Small intestine (tissue), 7 donors: Measurements from ENCODE around the gene SMG9. TPM values are rescaled to one million over a fixed set of nuclear protein-coding genes. Genes with fewer than 3 reads are reported as not detected.

Source experiments
- DNase-seq, 2 donors: peaks; one replicate each; pipeline versions ENCODE4 v3.0.0 to v3.0.0-alpha.2; 2013
- FAIRE-seq: peaks from 2 replicates; lab custom pipeline; 2012; peaks lifted over from hg19 to GRCh38; lab: Jason Lieb, UNC
- H3K27ac ChIP-seq, 3 donors: one replicate each; pipeline ENCODE4 v1.5.1; 2013; ENCODE audit warnings: low read length in 2 of 3, mild to moderate bottlenecking in 2 of 3, control low read depth in 1 of 3, inconsistent platforms in 1 of 3, low read depth in 1 of 3, moderate library complexity in 1 of 3
- H3K27me3 ChIP-seq, 3 donors: one replicate each; pipeline ENCODE4 v1.6.1; 2013; ENCODE audit warnings: low read length in 3 of 3, inconsistent platforms in 1 of 3; ENCODE audit not compliant: control insufficient read depth in 3 of 3, insufficient read depth in 3 of 3
- H3K36me3 ChIP-seq, 3 donors: one replicate each; pipeline ENCODE4 v1.6.1; 2013; ENCODE audit warnings: low read length in 3 of 3, inconsistent platforms in 1 of 3, low read depth in 1 of 3, mild to moderate bottlenecking in 1 of 3, moderate library complexity in 1 of 3; ENCODE audit not compliant: control insufficient read depth in 3 of 3, insufficient read depth in 2 of 3
- H3K4me1 ChIP-seq, 3 donors: one replicate each; pipeline ENCODE4 v1.6.1; 2013; ENCODE audit warnings: low read length in 2 of 3, inconsistent platforms in 1 of 3, low read depth in 1 of 3, mild to moderate bottlenecking in 1 of 3, moderate library complexity in 1 of 3; ENCODE audit not compliant: control insufficient read depth in 3 of 3, insufficient read depth in 2 of 3
- H3K4me3 ChIP-seq, 3 donors: one replicate each; pipeline ENCODE4 v1.5.1; 2013; ENCODE audit warnings: low read length in 3 of 3, control low read depth in 1 of 3, inconsistent platforms in 1 of 3, low read depth in 1 of 3, mild to moderate bottlenecking in 1 of 3, moderate library complexity in 1 of 3
- H3K9me3 ChIP-seq, 2 donors: one replicate each; pipeline ENCODE4 v1.6.1; 2013; ENCODE audit warnings: low read depth in 1 of 2, low read length in 1 of 2; ENCODE audit not compliant: control insufficient read depth in 2 of 2, insufficient read depth in 1 of 2
- WGBS, 3 donors: extraction: QIAGEN DNeasy Blood & Tissue Kit; methylation state at CpG; one replicate each; pipeline ENCODE4 v1.1.7; 2013; 5-methylcytosine and 5-hydroxymethylcytosine counted together
- polyA plus RNA-seq, 4 donors: library from polyadenylated mRNA; stranded (reverse) in 3 of 4; unstranded in 1 of 4; fragments of 200-250 nt in 3 of 4; fragments of 120-200 nt in 1 of 4; gene quantifications; one replicate each; pipeline versions ENCODE4 v1.2.1 to v1.2.3, GENCODE V29; 2013
- donor health status: healthy with polysubstance abuse.
- donor health status: control.
- donor health status: control.
- donor health status: Bipolar disorder and iron deficiency.
- donor health status: healthy.

The SMG9 gene
- polyA plus RNA-seq, 4 donors, result 21.3 to 32.4 (median 26.5) TPM

DNA sequence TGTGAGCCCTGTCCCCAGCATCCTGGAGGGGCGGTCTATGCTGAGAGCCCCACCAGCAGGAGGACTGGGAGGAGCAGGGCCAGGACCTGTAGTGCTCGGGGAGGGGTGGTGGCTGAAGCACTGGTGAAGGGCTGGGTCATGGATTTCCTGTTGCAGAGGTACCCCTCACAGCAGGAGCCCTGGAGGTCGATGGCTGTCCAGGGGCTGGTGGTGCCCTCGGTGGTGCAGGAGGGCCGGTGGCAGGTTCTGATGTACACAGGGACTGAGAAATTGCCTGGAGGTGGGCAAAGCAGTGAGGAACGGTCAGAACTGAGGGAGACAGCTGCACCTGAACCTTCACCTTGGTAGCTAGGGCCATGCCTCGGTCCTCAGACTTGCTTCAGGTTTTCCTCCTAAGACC lies 42.8 kb upstream of the SMG9 start:
- FAIRE-seq, result no peak
- Histone ChIP-seq H3K27ac (no peak overlapping the region), H3K27me3 (peaks cover 0 to 18% (median 3%) of the 10 kb centered on the region in 3 donors), H3K9me3 (peaks cover 0 to 7% of the 10 kb centered on the region in 2 donors), H3K4me3 (no peak overlapping the region), H3K36me3 (no peaks in the 10 kb centered on the region), H3K4me1 (peaks cover 0 to 2% (median 0%) of the 10 kb centered on the region in 3 donors)
- no peak for DNase-seq
- WGBS, 3 donors, result 85 to 92% (median 92%) methylated on average over 7 of the region's 7 CpGs

- Histone ChIP-seq H3K27me3 (peaks cover 0 to 18% (median 3%) of the 10 kb centered on the region in 3 donors), H3K9me3 (peaks cover 0 to 7% of the 10 kb centered on the region in 2 donors), H3K4me1 (peaks cover 0 to 2% (median 0%) of the 10 kb centered on the region in 3 donors), H3K36me3 (no peaks in the 10 kb centered on the region), H3K27ac (no peak overlapping the region), H3K4me3 (no peak overlapping the region)
- WGBS, 3 donors, result 50 to 80% (median 55%) methylated on average over 6 of the region's 6 CpGs
- DNase-seq (no peak), FAIRE-seq (no peak)
Observed at GRCh38 chr19:43797118-43797517, 42.4 kb upstream of the SMG9 start.

DNA sequence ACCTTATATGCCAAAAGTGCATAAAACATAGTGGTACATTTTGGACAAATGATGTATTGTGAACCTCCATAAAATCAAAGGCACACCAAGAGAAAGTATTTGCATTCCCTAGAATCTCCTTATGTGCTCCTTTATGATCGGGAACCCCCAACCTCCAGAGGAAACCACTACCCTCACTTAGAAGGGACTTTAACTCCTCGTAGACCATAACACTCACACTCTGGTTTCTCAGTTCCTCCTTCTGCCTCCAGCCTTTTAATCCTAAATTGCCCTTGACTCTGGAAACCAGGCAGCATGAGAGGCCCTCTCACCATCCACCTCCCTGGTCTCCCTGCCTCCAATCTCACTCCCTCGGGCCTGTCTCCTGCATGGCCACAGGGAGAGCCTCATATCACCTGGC lies 35.8 kb upstream of the SMG9 start:
- no peak overlapping the region for H3K27ac ChIP-seq
- no peak overlapping the region for H3K4me3 ChIP-seq
- DNase-seq, result no peak
- no peaks in the 10 kb centered on the region for H3K36me3 ChIP-seq
- H3K9me3 ChIP-seq, result peaks cover 0 to 3% of the 10 kb centered on the region in 2 donors
- peaks cover 0 to 3% (median 2%) of the 10 kb centered on the region in 3 donors for H3K27me3 ChIP-seq
- 26 to 32% (median 29%) methylated on average over 3 of the region's 3 CpGs for WGBS, 3 donors
- H3K4me1 ChIP-seq, result no peaks in the 10 kb centered on the region
- FAIRE-seq, result no peak

- Histone ChIP-seq H3K27ac (no peak overlapping the region), H3K4me1 (peaks cover 0 to 2% (median 0%) of the 10 kb centered on the region in 3 donors), H3K36me3 (no peaks in the 10 kb centered on the region), H3K27me3 (peaks cover 0 to 3% (median 0%) of the 10 kb centered on the region in 3 donors), H3K4me3 (no peak overlapping the region), H3K9me3 (no peaks in the 10 kb centered on the region)
- WGBS, 3 donors, result 7 to 14% (median 7%) methylated on average over 3 of the region's 3 CpGs
- DNase-seq, result peak in 1 of 2 donors; percentile 45
- no peak for FAIRE-seq
Observed at GRCh38 chr19:43789029-43789428, 34.3 kb upstream of the SMG9 start.

GRCh38 chr19:43786665-43787064 lies 31.9 kb upstream of the SMG9 start:
- no peaks in the 10 kb centered on the region for H3K27me3 ChIP-seq
- 24 to 51% (median 31%) methylated on average over 1 of the region's 1 CpG for WGBS, 3 donors
- no peaks in the 10 kb centered on the region for H3K36me3 ChIP-seq
- H3K4me3 ChIP-seq, result no peak overlapping the region
- DNase-seq (no peak), FAIRE-seq (no peak)
- no peak overlapping the region for H3K27ac ChIP-seq
- no peaks in the 10 kb centered on the region for H3K9me3 ChIP-seq
- peaks cover 0 to 2% (median 0%) of the 10 kb centered on the region in 3 donors for H3K4me1 ChIP-seq

DNA sequence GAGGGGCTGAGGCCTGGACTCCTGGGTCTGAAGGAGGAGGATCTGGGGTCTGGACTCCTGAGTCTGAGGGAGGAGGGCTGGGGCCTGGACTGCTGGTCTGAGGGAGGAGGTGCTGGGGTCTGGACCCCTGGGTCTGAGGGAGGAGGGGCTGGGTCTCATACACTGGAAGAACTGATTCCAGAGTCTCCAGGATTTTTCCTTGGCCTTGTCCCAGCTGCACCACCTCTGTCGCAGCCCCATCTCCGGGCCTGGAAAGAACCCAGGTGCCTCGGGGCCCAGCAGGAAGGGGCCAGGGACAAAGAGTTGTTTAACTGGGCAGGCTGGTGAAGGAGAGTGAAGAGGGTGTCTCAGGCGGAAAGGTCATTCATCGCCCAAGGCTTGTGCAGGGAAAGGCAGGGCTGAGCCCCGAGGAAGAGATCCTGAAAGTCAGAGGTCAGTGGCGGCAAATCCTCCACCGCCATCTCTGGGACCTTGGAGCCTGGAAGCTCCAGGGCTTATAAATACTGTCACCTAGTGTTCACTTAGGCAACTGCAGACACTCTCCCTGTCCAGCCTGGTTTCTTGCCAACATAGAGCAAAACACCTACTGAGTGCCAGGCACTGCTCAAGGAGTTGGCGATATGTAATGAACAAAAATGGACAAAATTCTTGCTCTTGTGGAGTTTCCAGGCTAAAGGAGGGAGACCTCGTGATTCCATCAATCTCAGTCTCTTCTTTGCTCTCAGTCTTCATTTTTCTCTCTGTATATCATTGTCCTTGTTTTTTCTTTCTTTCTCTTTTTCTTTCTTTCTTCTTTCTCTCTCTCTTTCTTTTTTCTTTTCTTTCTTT lies 30.4 kb upstream of the SMG9 start:
- peak; percentile 74 to 78 for DNase-seq
- Histone ChIP-seq H3K27ac (peak overlapping the region in 1 of 3 donors; percentile 14), H3K4me3 (no peak overlapping the region), H3K9me3 (no peaks in the 10 kb centered on the region), H3K4me1 (peaks cover 0 to 11% (median 2%) of the 10 kb centered on the region in 3 donors), H3K27me3 (no peaks in the 10 kb centered on the region), H3K36me3 (no peaks in the 10 kb centered on the region)
- 6 to 15% (median 7%) methylated on average over 10 of the region's 10 CpGs for WGBS, 3 donors
- FAIRE-seq, result no peak

DNA sequence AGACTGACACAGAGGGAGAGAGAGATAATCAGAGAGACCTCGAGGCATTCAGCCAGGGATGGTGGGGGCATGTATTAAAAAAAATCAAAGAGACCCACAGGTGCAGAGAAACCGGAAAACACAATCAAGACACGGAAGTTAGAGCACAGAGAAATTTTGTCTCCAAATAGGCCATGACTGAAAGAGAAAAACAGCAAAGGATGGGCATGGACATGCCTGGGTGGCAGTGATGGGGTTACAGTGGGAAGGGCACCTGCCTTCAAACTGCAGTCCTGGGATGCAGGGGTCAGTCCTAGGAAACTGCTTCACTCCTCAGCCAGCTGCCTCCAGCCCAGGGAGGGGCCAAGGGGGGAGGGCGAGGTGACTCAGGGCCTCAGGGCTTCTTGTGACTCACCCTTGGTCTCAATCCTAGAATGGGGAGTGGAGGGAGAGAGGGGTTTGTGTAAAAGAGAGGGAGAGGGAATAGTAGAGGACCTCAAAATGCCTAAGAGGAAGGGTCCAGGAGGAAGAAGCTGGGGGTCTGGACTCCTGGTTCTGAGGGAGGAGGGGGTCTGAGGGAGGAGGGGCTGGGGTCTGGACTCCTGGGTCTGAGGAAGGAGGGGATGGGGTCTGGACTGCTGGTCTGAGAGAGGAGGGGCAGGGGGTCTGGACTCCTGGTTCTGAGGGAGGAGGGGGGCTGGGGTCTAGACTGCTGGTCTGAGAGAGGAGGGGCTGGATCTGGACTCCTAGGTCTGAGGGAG lies 29.6 kb upstream of the SMG9 start:
- Histone ChIP-seq H3K4me1 (peaks cover 0 to 19% (median 2%) of the 10 kb centered on the region in 3 donors), H3K27me3 (no peaks in the 10 kb centered on the region), H3K9me3 (no peaks in the 10 kb centered on the region), H3K27ac (peak overlapping the region in 1 of 3 donors; percentile 17), H3K4me3 (no peak overlapping the region), H3K36me3 (no peaks in the 10 kb centered on the region)
- 33 to 50% (median 37%) methylated on average over 4 of the region's 4 CpGs for WGBS, 3 donors
- DNase-seq (peak in 1 of 2 donors; percentile 16), FAIRE-seq (no peak)

- Histone ChIP-seq H3K27ac (no peak overlapping the region), H3K9me3 (no peaks in the 10 kb centered on the region), H3K4me1 (peaks cover 0 to 19% (median 2%) of the 10 kb centered on the region in 3 donors), H3K27me3 (no peaks in the 10 kb centered on the region), H3K36me3 (no peaks in the 10 kb centered on the region), H3K4me3 (no peak overlapping the region)
- WGBS, 3 donors, result 85 to 88% (median 86%) methylated on average over 8 of the region's 8 CpGs
- DNase-seq (no peak), FAIRE-seq (no peak)
Observed at GRCh38 chr19:43783636-43784035, 28.9 kb upstream of the SMG9 start.
